GM04504 (cell line): ENCODE results near the gene LHPP.

ENCODE experiments used
- DNase-seq: peaks from one replicate; pipeline ENCODE4 v3.0.0-alpha.2; 2012; ENCODE audit warnings: low read depth

LHPP gene

DNA sequence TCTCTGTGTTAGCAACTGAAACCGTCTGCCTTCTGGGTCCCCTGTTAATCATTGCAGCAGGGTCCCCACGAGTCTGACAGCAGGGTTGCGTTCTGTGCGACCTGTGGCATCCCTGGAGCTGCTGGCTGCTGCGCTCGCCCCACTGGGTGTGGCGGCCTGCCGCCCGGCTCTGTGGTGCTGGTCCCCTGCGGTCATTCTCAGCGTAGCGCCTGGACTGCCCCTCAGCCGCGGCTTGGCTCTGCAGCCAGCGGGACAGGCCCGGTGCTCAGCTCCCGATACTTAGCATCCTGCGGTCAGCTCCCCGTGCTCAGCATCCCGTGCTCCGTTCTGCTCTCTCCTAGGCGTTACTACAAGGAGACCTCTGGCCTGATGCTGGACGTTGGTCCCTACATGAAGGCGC is 35.0 kb downstream of the LHPP start:
- DNase-seq = no peak

DNA sequence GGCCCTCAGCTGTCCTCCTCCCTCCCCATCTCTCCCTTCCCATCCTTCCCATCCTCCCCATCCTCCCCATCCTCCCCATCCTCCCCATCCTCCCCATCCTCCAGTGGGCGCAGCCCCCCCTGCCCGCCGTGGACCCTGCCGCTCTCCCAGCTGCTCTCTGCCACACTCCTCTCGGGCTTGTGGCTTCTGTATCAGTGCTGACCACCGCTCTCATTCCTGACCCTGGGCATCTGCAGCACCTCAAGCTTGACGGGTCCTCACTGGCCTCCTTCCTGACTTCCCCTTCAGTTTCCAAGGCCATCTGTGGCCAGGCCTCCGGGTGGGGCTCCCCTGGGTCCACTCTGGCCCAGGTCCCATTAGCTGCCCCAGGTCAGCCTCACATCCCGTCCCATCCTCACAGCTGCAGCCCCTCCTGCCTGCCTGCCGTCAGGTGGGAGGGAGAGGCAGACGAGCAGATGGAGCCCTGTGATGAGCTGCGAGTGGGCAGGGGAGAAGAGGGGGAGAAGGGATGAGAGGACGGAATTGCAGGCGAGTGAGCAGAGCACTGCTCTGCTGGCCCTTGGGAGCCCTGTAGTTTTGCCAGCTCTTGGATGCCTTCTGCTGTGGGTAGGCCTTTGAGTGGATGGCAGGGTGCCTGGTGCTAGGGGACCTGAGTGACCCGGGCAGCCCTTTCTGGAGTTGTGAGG is 35.7 kb downstream of the LHPP start:
- no peak for DNase-seq

DNA sequence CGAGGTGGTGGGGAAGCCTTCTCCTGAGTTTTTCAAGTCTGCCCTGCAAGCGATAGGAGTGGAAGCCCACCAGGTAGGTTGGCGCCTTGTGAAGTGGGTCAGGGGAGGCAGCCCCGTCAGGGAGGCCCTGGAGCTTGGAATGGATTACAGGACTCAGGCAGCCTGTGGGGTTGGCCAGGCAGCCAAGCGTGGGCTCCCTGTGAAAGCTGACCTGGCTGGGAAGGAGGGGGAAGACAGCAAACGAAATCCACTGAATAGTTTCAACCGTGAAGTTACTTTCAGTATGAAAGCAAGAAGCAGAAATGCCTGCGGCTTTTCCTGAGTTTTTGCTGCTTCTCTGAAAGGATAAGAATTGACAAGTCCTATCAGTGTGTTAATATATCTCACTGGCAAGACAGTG is 36.4 kb downstream of the LHPP start:
- no peak for DNase-seq

DNA sequence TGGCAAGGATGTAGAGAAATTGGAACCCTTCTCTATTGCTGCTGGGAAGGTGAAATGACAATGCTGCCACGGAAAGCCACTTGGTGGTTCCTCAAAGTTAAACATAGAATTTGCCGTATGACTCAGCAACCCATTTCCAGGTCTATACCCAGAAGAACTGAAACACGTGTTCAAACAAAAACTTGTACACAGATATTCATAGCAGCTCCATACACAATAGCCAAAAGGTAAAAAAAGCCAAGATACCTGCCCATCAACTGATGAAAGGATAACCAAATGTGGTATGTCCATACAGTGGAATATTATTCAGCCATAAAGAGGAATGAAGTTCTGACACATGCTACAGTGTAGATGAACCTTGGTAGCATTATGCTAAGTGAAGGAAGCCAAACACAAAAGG is 39.1 kb downstream of the LHPP start:
- DNase-seq = no peak

DNA sequence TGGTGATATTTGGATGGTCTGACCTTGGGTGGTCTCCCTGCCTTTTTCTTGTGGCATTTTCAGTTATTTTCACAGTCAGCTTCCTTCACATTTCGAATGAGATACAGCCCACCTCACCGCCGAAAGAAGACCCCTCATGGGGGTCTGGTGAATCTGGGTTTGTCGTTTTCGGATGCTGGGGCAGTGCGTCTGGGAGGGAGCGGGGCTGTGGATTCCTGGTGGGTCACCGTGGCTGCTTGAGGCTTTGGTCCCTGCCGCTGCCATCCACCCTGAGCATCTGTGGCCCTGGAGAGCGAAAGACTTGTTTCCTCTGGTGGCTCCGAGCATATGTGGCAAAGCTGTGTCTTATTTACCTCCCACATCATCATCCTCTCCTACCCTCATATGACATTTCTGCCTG is 43.1 kb downstream of the LHPP start:
- DNase-seq = no peak

DNA sequence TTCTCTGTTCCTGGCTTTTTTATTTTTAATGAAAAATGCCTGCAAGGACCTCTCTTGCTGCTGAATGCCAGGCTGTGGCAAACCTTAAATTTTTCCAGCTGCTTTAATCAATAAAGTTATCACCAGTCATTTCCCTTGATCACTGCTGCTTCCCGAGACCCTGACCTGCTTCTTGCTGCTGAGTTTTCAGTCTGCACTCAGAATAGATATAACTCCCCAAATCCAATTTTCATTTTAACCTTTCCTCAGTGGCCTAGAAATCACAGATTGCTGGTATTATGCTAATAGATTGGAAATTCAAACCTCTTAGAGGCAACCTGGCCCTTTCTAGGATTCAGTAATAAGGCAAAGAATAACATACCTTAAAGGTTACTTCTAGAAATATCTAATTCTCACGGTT is 43.7 kb downstream of the LHPP start:
- DNase-seq = no peak

DNA sequence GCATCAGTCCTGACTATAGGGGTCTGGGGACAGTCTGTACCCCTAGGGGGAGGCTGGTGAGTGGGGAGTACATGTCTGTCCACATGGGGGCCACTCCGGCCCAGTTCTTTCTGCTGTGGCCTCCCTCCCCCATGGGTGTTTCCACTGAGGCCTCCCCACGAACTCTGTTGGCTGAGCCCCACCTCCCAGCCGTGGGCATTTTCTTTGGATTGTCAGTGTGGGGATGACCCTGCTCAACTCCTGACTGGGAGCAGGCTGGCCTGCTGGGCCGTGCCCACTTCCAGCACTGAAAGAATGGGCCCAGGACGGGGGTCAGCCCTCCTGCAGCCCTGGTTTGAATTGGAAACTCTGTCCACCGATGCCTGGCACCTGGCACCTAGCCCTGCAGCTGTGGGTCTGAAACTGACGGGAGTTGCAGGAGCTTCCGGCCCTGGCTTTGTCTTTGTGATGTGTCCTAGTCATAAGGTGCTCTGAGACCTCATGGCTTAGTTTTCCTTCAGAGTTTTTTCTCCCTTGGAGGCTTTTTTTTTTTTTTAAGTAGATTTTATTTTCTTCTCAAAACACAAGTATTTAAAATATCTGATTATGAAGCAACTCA is 46.5 kb downstream of the LHPP start:
- no peak for DNase-seq

DNA sequence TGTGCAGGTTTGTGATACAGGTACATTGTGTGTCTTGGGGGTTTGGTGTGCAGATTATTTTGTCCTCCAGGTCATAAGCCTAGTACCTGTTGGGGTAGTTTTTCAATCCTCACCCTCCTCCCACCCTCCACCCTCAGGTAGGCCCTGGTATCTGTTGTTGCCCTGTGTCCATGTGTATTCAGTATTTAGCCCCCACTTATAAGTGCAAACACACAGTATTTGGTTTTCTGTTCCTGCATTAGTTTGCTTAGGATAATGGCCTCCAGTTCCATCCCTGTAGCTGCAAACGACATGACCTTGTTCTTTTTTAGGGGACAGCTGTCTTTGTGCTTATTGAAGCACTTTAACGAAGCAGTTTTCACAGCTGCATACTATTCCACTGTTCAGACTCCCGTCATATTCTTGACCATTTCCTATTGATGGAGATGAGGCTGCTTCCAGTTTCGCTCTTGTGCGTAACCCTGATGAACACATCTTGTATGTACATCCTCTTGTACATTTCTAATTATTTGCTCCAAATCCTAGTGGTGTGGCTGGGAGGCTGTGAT is 47.4 kb downstream of the LHPP start:
- no peak for DNase-seq

DNA sequence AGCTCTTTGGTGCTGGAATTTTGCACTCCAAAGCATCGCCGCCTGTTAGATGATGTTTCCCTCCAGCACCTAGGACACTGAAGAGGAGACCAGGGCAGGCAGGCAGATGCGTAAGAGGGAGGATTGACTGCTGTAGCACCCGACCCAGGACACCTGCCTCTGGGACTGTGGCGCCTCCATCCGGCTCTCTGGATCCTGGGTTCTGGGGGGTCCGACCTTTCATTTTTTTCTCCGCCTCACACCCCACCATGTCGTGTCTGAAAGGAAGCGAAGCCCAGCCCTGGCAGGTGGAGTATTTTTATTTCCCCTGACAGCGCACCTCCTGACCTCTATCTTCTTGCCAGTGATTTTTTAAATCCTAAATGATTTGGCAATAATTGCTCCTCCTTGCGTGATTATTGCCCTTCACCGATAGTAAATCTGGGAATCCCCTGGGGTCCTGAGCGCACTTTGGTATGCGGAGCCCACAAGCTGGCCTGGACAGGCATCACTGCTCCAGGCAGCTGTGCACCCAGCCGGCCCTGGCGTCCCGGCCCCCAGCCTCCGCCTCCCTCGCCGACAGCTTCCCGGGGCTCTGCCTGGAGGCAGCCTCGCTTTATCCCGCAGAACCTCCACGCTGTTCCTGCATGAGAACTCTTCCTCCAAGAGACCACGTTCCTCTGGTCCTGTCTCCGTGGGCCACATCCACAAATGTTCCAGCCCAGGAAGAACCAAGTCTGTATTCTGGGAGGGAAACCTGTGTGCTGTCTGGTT is 48.4 kb downstream of the LHPP start:
- DNase-seq = no peak

DNA sequence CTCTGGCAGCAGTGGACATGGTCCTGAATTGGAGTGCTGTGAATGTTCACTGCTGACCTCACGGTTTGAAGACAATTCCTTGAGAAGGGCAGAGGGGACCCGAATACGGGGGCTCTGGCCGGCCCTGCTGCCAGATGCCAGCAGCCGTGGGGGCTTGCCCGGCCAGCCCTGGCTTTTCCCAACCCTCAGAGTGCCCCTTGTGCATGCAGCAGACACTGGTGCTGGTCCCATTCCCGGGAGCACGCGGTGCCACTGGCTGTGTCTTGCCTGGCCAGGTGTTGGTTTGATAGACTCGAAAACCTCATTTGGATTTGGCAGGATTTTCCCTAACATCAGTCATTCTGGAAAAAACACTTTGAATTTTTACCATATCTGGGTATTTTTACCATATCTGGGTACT is 49.1 kb downstream of the LHPP start:
- no peak for DNase-seq

DNA sequence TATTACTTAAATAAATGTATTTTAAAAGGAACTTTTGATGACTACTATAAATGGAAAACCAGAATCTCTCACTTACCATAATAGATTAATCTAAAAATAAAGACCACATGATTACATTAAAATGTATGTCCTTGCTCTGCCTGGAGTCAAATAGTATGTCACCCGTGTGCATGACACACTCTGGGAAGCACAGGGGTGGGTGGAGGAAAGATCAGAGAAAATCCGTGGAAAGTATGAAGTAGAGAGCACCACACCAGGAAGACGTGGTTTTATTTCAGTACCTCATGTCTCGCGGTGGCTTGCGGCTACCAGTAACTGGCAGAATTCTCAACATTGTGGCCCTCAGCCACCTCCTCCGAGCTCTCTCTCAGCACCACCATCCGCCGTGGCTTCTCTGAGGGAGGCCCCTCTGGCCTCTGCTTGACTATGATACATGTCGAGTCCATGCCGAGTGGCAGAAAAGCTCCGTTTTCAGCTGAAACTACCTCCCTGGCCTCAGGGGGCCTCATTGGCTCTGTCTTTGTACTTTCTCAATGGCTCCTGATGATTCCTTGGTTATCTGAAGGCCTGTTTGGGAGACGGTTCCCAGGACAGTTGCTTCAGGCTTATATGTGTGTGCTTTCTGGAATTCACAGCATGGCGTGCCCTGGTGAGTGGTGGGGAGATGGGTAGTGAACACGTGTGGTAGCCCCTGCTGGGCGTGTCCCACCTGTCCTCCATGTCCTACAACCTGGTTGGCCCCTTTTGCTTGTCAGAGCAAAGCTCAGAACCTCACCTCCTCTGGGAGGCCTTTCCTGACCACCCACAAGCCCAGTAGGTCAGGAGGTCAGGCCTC is 49.8 kb downstream of the LHPP start:
- no peak for DNase-seq

DNA sequence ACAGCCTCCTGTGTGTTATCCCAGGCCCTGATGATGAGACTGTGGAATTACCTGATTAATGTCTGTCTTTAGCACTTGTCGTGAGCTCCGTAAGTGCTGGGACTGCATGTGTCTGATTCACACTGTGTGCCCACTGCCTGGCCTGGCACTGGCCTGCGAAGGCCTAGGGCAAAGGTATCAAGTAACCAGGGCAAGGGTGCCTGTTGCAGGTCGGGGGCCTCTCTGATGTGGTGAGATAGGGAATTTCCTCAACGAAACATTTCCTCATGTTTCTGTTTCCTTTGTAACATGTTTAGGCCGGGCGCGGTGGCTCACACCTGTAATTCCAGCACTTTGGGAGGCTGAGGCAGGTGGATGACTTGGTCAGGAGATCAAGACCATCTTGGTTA is 50.4 kb downstream of the LHPP start:
- no peak for DNase-seq

DNA sequence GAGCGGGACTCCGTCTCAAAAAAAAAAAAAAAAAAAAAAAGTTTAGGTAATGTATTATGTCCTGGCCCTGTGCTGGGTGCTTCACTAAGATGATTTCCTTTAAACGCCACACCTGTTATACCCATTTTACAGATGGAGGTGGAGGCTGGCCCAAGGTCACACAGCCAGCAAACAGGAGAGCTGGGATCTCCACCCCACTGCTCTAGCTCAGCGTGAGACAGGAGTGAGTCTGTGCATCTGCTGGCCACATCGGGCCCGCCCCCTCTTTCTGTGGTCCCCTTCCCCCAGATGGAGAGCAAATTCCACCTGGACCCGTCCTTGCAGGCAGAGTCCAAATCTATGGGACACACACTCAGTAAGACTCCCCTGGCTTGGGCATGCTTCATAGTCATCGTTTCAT is 51.0 kb downstream of the LHPP start:
- DNase-seq = no peak

DNA sequence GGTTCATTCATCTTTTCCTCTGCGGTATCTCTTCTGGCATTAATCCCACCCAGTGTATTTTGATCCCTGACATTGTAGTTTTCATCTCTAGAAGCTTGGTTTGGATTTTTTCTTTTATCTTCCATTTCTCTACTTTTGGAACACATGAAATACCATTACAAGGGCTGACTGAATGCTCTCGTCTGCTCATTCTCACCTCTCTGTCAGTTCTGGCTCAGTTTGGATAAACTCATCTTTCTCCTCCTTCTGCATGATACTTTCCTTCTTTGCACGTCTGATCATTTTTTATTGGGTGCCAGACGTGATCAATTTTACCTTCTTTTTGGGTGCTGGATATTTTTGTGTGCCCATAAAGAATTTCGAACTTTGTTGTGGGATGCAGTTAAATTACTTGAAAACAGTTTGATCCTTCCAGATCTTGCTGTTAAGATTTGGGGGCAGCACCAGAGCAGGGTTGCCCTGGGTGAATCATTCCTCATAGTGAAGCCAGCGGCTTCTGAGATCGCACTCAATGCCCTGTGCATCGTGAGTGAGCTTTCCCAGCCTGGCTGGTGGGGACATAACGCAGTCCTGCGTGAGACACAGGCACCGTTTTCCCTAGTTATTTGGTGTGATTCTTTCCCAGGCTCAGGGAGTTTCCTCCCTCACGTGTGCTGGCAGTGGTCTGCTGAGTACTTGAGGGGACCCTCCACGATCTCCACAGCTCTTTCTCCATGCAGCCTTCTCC is 53.8 kb downstream of the LHPP start:
- DNase-seq = no peak

DNA sequence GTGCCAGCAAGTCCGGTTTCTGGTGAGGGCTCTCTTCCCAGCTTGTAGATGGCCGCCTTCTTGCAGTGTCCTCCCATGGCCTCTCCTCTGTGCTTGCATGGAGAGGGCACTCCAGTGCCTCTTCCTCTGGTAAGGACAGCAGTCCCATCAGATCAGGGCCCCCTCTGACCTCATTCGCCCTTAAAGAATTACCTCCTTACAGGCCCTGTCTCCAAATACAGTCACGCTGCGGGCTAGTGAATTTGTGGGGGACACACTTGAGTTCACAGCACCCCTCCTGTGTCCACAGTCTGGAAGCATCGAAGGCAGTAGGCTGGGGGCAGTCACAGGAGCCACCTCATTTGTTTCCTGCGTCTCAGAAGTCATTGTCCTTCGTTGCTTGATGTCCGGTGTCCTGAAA is 54.6 kb downstream of the LHPP start:
- DNase-seq = no peak

DNA sequence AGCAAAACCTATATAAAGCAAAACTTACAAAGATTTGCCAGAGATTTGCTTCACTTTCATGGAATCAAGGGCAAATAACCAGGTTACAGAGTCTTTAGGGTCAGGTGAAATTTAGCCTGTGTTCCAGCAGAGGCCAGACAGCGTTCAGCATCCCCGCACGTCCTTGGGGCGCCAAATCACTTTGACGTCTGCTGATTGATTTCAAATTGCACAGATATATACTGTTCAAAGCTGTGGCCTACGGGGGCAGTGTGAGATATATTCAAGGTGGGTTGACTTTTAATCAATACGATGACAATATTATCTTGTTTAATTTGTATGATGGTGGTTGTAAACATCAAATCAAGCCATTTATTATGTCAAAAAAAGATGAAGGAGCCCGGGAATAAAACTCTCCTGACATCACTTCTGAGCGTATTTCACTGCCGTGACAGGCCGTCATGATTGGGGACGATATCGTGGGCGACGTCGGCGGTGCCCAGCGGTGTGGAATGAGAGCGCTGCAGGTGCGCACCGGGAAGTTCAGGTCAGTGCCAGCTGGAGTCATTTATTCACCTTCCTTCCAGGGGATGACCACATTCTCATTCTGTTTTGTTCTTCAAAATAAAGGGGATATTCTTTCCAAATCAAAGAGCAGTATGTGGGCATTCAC is 55.2 kb downstream of the LHPP start:
- no peak for DNase-seq

DNA sequence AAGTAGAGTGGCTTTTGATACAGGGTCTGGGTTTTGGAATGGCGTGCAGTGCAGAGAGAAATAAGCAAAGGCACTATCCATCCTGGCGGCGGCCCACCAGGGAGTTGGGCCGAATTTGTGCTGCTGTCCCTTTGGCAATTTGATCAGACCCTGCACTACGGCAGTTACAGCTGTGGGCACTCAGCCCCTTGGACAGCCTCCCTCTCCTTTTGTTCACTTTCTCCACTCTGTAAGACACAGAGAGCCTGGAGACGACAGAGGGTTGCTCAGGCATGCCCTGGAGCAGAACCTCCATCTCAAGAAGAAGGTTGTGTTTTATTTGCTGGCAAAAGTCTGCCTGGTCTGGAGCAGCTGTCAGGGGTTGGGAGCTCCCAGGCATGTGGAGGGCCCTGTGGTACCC is 55.8 kb downstream of the LHPP start:
- no peak for DNase-seq

DNA sequence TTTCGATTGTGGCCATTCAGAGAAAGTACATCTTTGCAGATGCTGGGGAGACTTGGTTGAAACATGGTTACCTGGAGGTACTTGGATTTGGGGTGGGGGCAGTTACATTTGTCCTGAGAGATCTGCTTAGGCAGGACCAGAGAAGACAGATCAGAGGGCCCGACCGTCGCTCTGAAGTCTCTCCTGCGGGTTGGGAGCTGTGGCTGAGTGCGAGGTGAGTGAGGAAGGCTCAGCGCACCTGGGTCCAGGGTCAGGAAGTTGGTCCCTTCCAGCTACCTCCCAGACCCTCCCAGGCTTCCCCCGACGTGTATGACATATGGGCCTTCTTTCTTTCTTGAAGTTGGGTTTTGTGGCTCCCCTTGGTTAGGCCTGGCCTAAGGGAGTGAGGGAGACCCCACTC is 56.3 kb downstream of the LHPP start:
- no peak for DNase-seq

DNA sequence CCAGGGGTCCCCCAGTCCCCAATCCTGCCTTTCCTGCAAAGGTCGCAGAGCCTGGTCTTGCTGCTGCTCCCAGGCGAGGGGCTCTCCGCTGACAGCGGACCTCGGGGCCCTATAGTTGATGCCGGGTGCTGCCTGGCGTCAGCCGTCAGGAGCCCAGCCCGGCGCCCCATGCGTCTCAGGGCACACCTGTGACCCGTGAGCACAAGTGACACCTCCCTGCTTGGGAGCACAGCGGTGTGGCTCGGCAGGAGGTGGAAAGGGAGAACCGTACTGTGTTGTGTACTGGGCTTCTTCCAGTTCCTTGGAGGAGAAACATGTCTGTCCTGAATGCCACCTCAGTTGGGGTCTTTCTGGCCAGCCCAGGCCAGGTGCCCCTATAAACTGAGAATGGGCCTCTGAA is 56.7 kb downstream of the LHPP start:
- no peak for DNase-seq

DNA sequence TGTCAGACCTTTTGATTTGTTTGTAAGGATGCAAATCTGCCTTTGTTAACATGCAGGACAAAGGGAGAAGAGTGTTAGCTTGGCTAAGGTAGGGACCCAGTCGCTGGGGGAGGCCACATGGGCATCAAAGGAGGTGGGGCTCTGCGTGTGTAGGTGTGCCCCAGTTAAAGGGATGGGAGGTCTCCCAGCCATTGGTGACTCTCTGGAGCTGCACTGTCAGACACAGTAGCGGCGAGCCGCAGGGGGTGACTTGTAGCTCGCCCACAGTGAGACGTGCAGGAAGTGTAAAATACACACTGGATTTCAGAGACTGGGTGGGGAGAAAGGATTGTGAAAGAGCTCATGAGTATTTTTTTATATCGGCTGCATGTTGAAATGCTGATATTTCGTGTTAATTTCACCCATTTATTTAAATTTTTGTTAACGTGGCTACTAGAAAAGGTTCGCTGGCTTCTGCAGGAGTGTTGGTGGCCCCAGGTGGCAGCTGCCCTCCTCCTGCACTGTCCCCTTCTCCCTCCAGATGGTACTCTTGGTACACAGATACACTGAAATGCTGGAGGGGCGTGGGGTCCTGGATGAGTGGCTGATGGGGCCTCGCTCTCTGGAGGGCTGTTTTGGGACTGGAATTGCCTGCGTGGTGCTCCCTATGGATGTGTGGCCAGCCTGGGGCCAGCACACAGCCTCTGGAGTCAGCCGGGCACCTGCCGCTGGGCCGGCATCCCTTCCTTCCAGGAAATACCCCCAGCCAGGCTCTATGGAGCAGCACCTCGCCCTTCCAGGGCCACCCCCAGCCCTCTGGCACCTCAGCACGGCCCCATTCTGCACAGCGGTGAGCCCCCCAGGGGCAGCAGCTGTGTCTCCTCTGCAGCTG is 59.2 kb downstream of the LHPP start:
- no peak for DNase-seq
